ENCODE measurements around the gene CARD14. TPM values are rescaled to one million over a fixed set of nuclear protein-coding genes. Genes with fewer than 3 reads are reported as not detected.

Gene CARD14
- total RNA-seq, 1 donor from 2014 or later, result not detected

DNA sequence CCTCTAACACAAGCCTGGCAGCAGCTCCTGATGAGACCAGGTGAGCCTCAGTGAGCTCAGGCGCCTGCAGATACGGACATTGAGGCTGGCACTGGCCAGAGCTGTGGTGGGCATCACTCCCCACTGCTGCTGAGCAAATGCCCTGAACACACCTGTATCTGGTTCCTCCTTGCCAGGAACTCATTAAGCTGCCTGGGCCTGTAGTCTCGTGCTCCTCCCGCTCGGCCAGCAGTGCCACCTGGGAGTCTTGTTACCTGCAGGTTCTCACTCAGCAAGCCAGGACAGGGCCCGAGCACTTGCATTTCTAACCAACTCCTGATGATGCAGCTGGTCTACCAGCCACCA, 36.2 kb upstream of the CARD14 start:
- TF ChIP-seq, protein P1, sequence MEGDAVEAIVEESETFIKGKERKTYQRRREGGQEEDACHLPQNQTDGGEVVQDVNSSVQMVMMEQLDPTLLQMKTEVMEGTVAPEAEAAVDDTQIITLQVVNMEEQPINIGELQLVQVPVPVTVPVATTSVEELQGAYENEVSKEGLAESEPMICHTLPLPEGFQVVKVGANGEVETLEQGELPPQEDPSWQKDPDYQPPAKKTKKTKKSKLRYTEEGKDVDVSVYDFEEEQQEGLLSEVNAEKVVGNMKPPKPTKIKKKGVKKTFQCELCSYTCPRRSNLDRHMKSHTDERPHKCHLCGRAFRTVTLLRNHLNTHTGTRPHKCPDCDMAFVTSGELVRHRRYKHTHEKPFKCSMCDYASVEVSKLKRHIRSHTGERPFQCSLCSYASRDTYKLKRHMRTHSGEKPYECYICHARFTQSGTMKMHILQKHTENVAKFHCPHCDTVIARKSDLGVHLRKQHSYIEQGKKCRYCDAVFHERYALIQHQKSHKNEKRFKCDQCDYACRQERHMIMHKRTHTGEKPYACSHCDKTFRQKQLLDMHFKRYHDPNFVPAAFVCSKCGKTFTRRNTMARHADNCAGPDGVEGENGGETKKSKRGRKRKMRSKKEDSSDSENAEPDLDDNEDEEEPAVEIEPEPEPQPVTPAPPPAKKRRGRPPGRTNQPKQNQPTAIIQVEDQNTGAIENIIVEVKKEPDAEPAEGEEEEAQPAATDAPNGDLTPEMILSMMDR (IDR thresholded peaks at IDR 0.05; ENCODE audit: insufficient read depth, low read length, poor library complexity, severe bottlenecking), result no peak
- no peaks in the 10 kb centered on the region for H3K27me3 ChIP-seq (ENCODE audit: control insufficient read depth, insufficient read depth, low read length)
- no peak overlapping the region for H3K4me3 ChIP-seq (ENCODE audit: low read depth, low read length)
- peaks cover 1% of the 10 kb centered on the region for H3K36me3 ChIP-seq (ENCODE audit: control insufficient read depth, insufficient read depth, low read length)
- no peak for DNase-seq (ENCODE audit: low read depth)

DNA sequence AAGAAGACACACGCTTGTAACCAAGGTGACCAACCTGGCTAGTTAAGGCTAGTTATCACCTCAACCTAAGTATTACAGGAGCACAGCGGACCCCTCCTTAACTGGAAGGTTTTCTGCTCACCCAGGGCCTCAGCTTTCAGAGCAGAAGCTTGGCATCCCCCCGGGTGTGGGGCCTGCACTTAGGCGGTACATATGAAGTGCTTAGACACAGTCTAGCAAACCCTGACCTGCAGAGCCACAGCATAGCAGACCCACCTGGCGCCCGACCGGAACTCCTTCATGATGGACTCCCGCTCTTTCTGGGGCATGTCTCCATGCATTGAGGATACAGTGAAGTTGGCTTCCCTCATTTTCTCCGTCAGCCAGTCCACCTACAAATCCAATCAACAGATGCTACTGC, 32.7 kb upstream of the CARD14 start:
- no peak for DNase-seq (ENCODE audit: low read depth)
- no peak overlapping the region for H3K4me3 ChIP-seq (ENCODE audit: low read depth, low read length)
- TF ChIP-seq, protein P1 (IDR thresholded peaks at IDR 0.05; ENCODE audit: insufficient read depth, low read length, poor library complexity, severe bottlenecking), result no peak
- H3K36me3 ChIP-seq (ENCODE audit: control insufficient read depth, insufficient read depth, low read length), result peaks cover 6% of the 10 kb centered on the region
- H3K27me3 ChIP-seq (ENCODE audit: control insufficient read depth, insufficient read depth, low read length), result no peaks in the 10 kb centered on the region

DNA sequence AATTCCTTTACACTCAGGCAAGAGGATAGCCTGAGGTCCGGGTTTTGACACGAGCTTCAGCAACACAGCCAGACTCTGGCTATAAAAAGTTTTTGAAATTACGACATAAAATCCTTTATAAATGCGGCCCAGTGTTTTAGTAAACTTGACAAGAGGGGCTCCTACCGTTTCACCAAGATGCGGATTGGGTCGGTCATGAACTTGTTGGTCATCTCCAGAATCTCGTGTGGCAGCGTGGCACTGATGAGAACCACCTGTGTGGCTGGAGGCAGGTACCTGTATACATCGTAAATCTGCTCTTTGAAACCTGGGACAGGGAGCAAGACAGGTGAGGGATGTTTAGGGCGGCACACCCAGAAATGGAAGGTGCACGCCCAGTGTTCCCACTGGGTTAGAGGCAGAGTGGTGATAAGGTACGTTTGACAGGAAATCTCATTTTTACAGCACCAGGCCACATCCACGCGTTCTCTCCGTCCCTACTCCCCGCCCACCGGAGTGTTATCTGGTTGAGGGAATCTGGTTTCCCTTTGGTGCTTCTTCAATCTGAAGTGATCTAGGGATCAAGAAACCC, 30.9 kb upstream of the CARD14 start:
- H3K27me3 ChIP-seq (ENCODE audit: control insufficient read depth, insufficient read depth, low read length), result no peaks in the 10 kb centered on the region
- no peak for DNase-seq (ENCODE audit: low read depth)
- TF ChIP-seq, protein P1 (IDR thresholded peaks at IDR 0.05; ENCODE audit: insufficient read depth, low read length, poor library complexity, severe bottlenecking), result no peak
- peaks cover 6% of the 10 kb centered on the region for H3K36me3 ChIP-seq (ENCODE audit: control insufficient read depth, insufficient read depth, low read length)
- no peak overlapping the region for H3K4me3 ChIP-seq (ENCODE audit: low read depth, low read length)

DNA sequence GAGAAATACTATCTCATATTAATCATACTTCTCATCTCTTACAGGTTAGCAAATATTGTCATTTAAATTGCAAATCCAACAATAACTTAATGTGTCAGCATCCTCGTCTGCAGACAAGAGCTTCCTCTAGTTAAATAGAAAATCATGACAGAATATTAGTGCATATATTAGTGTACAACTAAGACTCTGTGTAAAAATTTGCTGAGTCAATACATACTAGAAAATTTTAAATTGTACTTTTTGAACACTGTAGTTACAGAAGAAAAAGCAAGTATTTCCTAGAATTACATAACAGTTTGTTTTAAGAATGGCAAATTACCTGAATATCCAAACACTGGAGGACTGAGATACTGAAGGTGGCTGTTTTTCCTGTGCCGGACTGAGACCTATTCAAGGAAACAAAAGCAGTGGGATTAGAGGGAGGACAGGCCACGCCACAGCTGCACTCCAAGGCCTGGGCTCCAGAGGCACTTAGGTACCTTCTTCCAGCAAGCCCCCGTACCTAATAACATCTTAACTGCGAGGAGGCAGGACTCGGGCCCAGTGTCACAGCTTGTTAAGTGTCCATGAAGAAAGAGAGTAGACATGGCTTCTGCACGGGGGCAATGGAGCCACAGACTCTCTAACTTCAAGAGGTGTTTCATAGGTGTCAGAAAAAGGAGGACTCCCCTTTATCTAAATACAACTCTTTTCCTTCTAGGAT, 28.2 kb upstream of the CARD14 start:
- TF ChIP-seq, protein P1 (IDR thresholded peaks at IDR 0.05; ENCODE audit: insufficient read depth, low read length, poor library complexity, severe bottlenecking), result no peak
- DNase-seq (ENCODE audit: low read depth), result no peak
- Histone ChIP-seq H3K4me3 (ENCODE audit: low read depth, low read length) (no peak overlapping the region), H3K36me3 (ENCODE audit: control insufficient read depth, insufficient read depth, low read length) (peaks cover 6% of the 10 kb centered on the region), H3K27me3 (ENCODE audit: control insufficient read depth, insufficient read depth, low read length) (no peaks in the 10 kb centered on the region)

DNA sequence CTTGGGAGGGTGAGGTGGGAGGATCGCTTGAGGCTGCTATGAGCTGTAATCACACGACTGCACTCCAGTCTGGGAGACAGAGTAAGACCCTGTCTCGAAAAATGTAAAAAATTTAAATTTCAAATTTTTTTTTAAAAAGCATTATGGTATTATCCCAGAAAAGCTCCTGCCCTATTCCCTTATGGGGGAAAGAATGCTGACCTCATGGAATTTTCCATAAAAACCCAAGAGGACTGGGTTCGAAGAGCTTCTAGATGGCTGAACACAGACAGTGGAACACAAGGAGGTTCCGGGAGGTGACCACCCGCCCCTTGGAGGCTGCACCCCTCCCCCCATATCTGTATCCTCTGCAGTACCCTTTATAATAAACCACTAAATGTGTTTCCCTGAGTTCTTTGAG, 26.9 kb upstream of the CARD14 start:
- TF ChIP-seq, protein P1 (IDR thresholded peaks at IDR 0.05; ENCODE audit: insufficient read depth, low read length, poor library complexity, severe bottlenecking), result no peak
- no peaks in the 10 kb centered on the region for H3K27me3 ChIP-seq (ENCODE audit: control insufficient read depth, insufficient read depth, low read length)
- no peak overlapping the region for H3K4me3 ChIP-seq (ENCODE audit: low read depth, low read length)
- DNase-seq (ENCODE audit: low read depth), result no peak
- peaks cover 5% of the 10 kb centered on the region for H3K36me3 ChIP-seq (ENCODE audit: control insufficient read depth, insufficient read depth, low read length)

Data from kidney epithelial cell (primary cell).